PFSK-1 (cell line): ENCODE results near the gene ZGRF1.

Experiments used
- FOXP2 ChIP-seq: optimal IDR thresholded peaks from 2 replicates; pipeline ENCODE3; 2011; ENCODE audit warnings: borderline replicate concordance, control low read depth, inconsistent platforms; ENCODE audit not compliant: insufficient read depth; ENCODE audit errors: extremely low read length, extremely low read depth
- POLR2AphosphoS5 ChIP-seq: IDR thresholded peaks from 2 replicates; pipeline ENCODE4 v1.6.1; 2012; ENCODE audit warnings: low read depth, mild to moderate bottlenecking, control low read depth, low read length, moderate library complexity
- REST ChIP-seq, 2 experiments: IDR thresholded peaks; 2 replicates each; pipeline versions ENCODE4 v1.6.1 to v1.8.0; 2011 to 2012; ENCODE audit warnings: low read depth in 2 of 2, low read length in 2 of 2, control low read depth in 1 of 2, inconsistent platforms in 1 of 2, mild to moderate bottlenecking in 1 of 2, moderate library complexity in 1 of 2; ENCODE audit not compliant: insufficient read depth in 1 of 2
- SIN3A ChIP-seq: IDR thresholded peaks from 2 replicates; pipeline ENCODE4 v1.6.1; 2012; ENCODE audit warnings: mild to moderate bottlenecking, low read length, moderate library complexity, borderline replicate concordance; ENCODE audit not compliant: insufficient read depth
- TAF1 ChIP-seq: IDR thresholded peaks from 2 replicates; pipeline ENCODE4 v1.6.1; 2012; ENCODE audit warnings: low read length, control low read depth, borderline replicate concordance; ENCODE audit not compliant: insufficient read depth

Gene ZGRF1

GRCh38 chr4:112518675-112519074 lies 118.0 kb downstream of the ZGRF1 start:
- TF ChIP-seq TAF1 (no peak), SIN3A (no peak), POLR2AphosphoS5 (no peak), FOXP2 (no peak), REST (IDR thresholded peaks at IDR 0.05; ENCODE audit: insufficient read depth in 1 of 2, low read depth in 2 of 2, low read length in 2 of 2) (no peak)

GRCh38 chr4:112517911-112518310 lies 118.8 kb downstream of the ZGRF1 start:
- TF ChIP-seq FOXP2 (no peak), REST (IDR thresholded peaks at IDR 0.05; ENCODE audit: insufficient read depth in 1 of 2, low read depth in 2 of 2, low read length in 2 of 2) (no peak), POLR2AphosphoS5 (no peak), SIN3A (no peak), TAF1 (no peak)

GRCh38 chr4:112517067-112517634 lies 119.6 kb downstream of the ZGRF1 start:
- no peak for TF ChIP-seq POLR2AphosphoS5
- no peak for TF ChIP-seq REST (IDR thresholded peaks at IDR 0.05; ENCODE audit: insufficient read depth in 1 of 2, low read depth in 2 of 2, low read length in 2 of 2)
- no peak for TF ChIP-seq SIN3A
- TF ChIP-seq FOXP2 = no peak
- no peak for TF ChIP-seq TAF1

GRCh38 chr4:112516471-112517066 lies 120.1 kb downstream of the ZGRF1 start:
- TF ChIP-seq REST (IDR thresholded peaks at IDR 0.05; ENCODE audit: insufficient read depth in 1 of 2, low read depth in 2 of 2, low read length in 2 of 2) = 0 out of 4 replicates have a peak, but pooled peaks of 1 of the 2 experiments have one; percentile 14
- TF ChIP-seq POLR2AphosphoS5 = no peak
- no peak for TF ChIP-seq SIN3A
- no peak for TF ChIP-seq TAF1

GRCh38 chr4:112516066-112516470 lies 120.6 kb downstream of the ZGRF1 start, which contains the start of gene NEUROG2:
TSS of gene NEUROG2 (minus strand) at chr4:112516180. CDS start at chr4:112515475, 705 bp downstream.
- TF ChIP-seq POLR2AphosphoS5 = no peak
- TF ChIP-seq FOXP2 = no peak
- TF ChIP-seq SIN3A = no peak
- TF ChIP-seq REST (IDR thresholded peaks at IDR 0.05; ENCODE audit: insufficient read depth in 1 of 2, low read depth in 2 of 2, low read length in 2 of 2) = no peak
